ENCODE data around the gene CBLC.

The CBLC gene

GRCh38 chr19:44799627-44800346 is 22.1 kb downstream of the CBLC start:
- no peak for DNase-seq

- DNase-seq = peak in 11 of 14 donors; percentile 6 to 69 (median 42)
These were observed 22.8 kb downstream of the CBLC start for GRCh38 chr19:44800461-44800860.

- no peak for DNase-seq
These were observed 26.0 kb downstream of the CBLC start for GRCh38 chr19:44803442-44804428.

DNA sequence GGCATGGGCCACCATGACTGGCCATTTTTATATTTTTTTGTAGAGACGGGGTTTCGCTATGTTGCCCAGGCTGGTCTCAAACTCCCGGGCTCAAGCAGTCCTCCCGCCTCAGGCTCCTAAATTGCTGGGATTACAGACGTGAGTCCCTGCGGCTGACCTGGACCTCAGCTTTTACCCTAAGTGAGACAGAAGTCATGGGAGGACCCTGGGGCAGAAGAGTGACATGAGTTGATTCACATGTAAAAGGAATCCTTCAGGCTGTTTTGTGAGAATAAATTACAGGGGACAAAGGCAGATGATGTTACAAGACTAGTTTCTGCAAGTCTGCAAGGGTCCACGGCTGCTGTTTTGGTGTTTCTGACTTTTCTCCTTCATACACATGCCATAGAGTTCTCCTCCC is 28.6 kb downstream of the CBLC start:
- no peak for DNase-seq

GRCh38 chr19:44807162-44807561 is 29.5 kb downstream of the CBLC start:
- DNase-seq = no peak

DNA sequence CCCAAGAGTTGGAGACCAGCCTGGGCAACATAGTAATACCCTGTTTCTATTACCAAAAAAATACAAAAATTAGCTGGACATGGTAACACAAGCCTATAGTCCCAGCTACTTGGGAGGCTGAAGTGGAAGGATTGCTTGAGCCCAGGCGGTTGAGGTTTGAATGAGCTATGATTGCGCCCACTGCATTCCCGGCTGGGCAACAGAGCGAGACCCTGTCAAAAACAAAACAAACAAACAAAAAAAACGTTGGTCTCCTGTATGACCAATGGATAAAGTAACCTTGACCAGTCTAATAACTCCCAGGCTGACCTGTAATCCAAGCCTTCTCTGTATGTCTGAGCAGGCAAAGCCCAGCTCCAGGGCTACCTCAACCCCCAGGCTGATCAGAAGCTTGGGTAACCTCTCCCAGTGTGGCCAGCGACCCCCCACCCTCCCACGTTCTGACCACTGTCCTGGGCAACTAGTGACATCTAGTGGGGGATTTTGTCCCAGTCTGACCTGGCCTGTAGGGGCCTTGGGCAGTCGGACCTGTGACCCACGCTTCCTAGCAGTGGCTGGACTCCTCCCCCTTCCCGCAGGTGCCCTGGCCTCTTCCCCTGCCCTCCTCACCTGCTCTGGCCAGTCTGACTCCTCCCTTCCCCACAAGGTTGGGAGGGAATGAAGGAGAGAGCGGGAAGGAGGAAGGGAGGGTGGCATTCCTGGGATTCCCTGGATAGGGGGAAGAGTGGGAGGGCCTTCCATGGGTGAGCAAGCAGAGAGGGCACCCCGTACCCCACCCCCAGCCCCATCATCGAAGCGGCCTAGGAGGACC is 30.2 kb downstream of the CBLC start:
- peak in 6 of 14 donors; percentile 3 to 17 (median 8) for DNase-seq

- DNase-seq = peak in 8 of 14 donors; percentile 3 to 67 (median 25)
These were observed 31.0 kb downstream of the CBLC start, which contains the start of gene BCAM for GRCh38 chr19:44808463-44809371. Gene BCAM, plus strand, starts transcription at chr19:44809103. Its CDS starts 22 bp downstream, at chr19:44809125.

- DNase-seq = no peak
These were observed 32.0 kb downstream of the CBLC start for GRCh38 chr19:44809577-44810233.

DNA sequence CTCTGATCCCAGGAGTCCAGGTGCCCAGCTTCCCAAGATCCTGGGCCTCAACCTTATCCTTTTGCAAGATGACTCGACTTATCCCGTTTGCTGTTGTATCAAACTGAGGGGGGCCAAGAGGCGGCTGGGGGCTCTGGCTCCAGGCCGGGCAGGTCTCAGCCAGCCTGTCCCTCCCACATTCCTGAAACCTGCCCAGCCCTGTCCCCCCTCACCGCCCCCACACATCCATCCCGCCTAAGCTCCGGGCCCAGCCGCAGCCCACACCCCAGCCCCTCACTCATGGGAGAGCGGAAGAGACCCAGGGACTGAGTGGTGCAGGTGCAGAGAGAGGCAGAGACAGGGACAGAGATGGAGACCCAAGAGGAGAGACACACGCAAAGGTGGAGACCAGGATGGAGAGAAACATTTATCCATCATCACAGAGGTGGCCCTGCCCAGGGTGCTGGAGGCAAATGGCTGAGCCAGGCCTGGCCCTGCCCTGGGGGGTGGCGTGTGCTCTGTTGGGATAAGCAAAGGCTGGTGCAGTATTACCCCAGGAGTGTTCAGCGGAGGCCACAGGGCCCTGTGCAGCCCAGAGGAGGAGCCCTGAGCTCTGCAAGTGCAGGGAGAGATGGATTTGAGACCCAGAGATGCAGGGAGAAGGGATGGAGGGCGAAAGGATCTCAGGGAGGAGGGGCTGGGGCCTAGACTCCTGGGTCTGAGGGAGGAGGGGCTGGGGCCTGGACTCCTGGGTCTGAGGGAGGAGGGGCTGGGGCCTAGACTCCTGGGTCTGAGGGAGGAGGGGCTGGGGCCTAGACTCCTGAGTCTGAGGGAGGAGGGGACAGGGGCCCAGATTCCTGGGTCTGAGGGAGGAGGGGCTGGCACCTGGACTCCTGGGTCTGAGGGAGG is 32.8 kb downstream of the CBLC start:
- no peak for DNase-seq

DNA sequence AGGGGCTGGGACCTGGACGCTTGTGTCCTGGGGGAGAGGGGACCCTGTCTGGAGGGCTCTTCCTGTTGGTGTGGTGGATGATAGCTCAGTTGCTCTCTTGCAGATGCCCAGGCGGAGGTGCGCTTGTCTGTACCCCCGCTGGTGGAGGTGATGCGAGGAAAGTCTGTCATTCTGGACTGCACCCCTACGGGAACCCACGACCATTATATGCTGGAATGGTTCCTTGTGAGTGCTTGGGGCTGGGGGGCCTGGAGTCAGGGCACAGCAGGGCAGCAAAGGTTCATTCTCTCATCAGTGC is 33.4 kb downstream of the CBLC start:
- DNase-seq = no peak

- no peak for DNase-seq
These were observed 34.5 kb downstream of the CBLC start for GRCh38 chr19:44812142-44812718.

DNA sequence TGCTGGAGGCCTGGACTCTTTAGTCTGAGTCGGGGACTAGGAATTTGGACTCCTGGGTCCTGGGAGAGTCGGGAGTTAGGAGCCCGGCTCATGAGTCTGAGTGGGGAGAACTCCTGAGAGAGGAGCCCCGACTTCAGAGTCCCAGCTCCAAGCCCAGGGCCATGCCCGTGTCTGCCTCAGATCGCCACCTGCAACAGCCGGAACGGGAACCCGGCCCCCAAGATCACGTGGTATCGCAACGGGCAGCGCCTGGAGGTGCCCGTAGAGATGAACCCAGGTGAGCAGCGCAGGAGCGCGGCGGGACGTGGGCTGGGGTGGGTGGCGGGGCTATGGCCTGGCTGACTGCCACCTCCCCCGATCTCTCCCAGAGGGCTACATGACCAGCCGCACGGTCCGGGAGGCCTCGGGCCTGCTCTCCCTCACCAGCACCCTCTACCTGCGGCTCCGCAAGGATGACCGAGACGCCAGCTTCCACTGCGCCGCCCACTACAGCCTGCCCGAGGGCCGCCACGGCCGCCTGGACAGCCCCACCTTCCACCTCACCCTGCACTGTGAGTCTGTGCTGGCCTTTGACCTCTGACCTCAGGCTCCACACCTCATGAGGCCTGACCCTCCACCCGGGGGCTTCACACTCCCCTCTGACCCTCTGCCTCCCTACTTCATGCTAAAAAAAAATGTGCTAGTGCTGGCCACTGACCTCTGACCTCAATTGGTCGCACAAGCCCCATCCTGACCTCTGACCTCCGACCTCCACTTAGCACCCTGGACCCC is 35.6 kb downstream of the CBLC start:
- no peak for DNase-seq

- DNase-seq = no peak
These were observed 36.3 kb downstream of the CBLC start for GRCh38 chr19:44813841-44814470.

DNA sequence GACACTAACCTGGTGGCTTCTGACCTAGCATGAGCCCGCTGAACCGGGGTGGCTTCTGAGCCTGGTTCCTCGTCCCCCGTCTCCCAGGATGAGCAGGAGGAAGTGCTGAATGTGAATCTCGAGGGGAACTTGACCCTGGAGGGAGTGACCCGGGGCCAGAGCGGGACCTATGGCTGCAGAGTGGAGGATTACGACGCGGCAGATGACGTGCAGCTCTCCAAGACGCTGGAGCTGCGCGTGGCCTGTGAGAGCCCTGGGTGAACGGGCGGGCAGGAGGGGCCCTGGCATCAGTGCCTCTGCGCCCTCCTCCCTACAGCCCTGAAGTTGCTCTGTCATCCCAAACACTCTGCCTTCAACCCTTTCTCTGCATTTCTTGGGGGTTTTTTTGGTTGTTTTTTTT is 36.8 kb downstream of the CBLC start:
- DNase-seq = no peak

GRCh38 chr19:44816301-44816700 is 38.6 kb downstream of the CBLC start:
- no peak for DNase-seq

GRCh38 chr19:44817725-44818465 is 40.2 kb downstream of the CBLC start:
- DNase-seq = no peak

GRCh38 chr19:44818466-44819031 is 40.9 kb downstream of the CBLC start:
- DNase-seq = no peak
